ENCODE data around the gene ISG20.

Gene ISG20

GRCh38 chr15:88678755-88679154 lies 39.9 kb downstream of the ISG20 start:
- TF ChIP-seq CTCF (IDR thresholded peaks at IDR 0.05; ENCODE audit: control insufficient read depth, extremely low read depth, insufficient read depth), result no peak
- no peak overlapping the region for H3K4me3 ChIP-seq (ENCODE audit: low read depth, low read length)
- no peak for DNase-seq (ENCODE audit: low read depth)

- no peak overlapping the region for H3K4me3 ChIP-seq (ENCODE audit: low read depth, low read length)
- DNase-seq (ENCODE audit: low read depth), result no peak
- TF ChIP-seq CTCF (IDR thresholded peaks at IDR 0.05; ENCODE audit: control insufficient read depth, extremely low read depth, insufficient read depth), result no peak
Observed at GRCh38 chr15:88680241-88681001, 41.6 kb downstream of the ISG20 start.

GRCh38 chr15:88681610-88682221 lies 42.9 kb downstream of the ISG20 start:
- DNase-seq (ENCODE audit: low read depth), result no peak
- TF ChIP-seq CTCF (IDR thresholded peaks at IDR 0.05; ENCODE audit: control insufficient read depth, extremely low read depth, insufficient read depth), result no peak
- H3K4me3 ChIP-seq (ENCODE audit: low read depth, low read length), result no peak overlapping the region

GRCh38 chr15:88684345-88684744 lies 45.5 kb downstream of the ISG20 start:
- no peak for TF ChIP-seq CTCF (IDR thresholded peaks at IDR 0.05; ENCODE audit: control insufficient read depth, extremely low read depth, insufficient read depth)
- H3K4me3 ChIP-seq (ENCODE audit: low read depth, low read length), result no peak overlapping the region
- no peak for DNase-seq (ENCODE audit: low read depth)

- H3K4me3 ChIP-seq (ENCODE audit: low read depth, low read length), result no peak overlapping the region
- DNase-seq (ENCODE audit: low read depth), result no peak
- no peak for TF ChIP-seq CTCF (IDR thresholded peaks at IDR 0.05; ENCODE audit: control insufficient read depth, extremely low read depth, insufficient read depth)
Observed at GRCh38 chr15:88686166-88686565, 47.4 kb downstream of the ISG20 start.

- no peak for TF ChIP-seq CTCF (IDR thresholded peaks at IDR 0.05; ENCODE audit: control insufficient read depth, extremely low read depth, insufficient read depth)
- H3K4me3 ChIP-seq (ENCODE audit: low read depth, low read length), result no peak overlapping the region
- DNase-seq (ENCODE audit: low read depth), result no peak
Observed at GRCh38 chr15:88688394-88688933, 49.6 kb downstream of the ISG20 start.
